HG02943 (cell line): ENCODE data around the gene MAPK7.

Source experiments
- ATAC-seq: cut with Tn5 transposase; IDR thresholded peaks from one replicate; pipeline ENCODE4 v1.9.1; 2021; ENCODE audit warnings: mild to moderate bottlenecking, low read depth, moderate library complexity; ENCODE audit not compliant: unreplicated experiment

Gene MAPK7

DNA sequence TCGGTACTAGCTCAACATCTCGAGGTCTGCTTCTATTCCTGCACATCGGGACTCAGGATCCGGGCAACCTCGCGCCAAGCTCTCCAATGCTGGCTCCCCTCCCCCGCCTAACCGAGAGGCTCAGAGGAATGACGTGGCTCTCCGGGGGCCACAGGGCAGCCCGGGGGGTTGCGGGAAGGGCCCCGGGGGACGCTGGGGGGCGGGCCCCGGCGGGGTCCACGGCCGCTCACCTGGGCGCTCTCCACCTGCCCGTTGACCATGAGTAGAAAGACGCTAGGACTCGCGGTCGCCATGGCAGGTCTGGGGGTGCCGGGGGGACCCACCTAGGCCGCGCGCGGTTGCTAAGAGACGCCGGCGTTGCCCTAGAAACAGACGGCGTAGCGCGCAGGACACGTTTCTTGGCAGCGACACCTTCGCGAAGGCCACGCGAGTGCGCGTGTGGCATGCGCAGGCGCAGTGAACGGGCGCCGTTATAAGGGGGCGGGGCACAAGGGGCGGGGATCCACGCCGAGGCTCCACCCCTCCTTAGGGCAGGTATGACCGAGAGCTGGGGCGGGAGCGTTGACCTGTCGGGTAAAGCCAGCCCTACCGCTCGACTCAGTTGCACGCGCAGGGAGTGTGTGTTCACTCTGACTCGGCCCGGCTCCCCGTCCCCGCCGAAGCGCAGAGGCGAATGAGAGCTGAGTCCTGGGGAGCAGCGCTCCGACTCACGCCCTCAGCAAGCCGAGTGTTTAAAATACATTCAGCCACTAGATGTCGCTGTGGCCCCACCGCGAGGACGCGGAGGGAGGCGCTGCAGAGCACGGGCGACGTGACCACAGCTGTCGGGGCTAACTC, 15.8 kb upstream of the MAPK7 start, which contains the start of gene B9D1:
B9D1 (minus strand) TSS at position 447 of the 837 bp plus-strand sequence; CDS start at position 293, 154 bp downstream.
- peak; percentile 77 for ATAC-seq

DNA sequence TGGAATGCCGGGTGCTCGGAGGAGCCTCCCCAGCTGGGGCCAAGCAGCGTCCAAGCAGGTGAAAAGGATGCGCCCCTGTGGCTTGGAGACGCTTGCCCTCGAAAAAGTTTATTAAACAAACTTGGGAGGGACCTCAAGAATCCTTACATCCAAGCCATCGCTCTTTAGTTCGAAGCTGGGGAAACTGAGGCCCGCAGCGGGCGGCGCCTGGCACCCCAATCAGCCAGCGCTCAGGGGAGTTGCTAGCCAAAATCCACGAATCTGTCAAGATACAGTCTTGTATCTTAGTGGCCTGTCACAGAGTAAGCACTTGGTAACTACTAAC, 15.2 kb upstream of the MAPK7 start:
- no peak for ATAC-seq

DNA sequence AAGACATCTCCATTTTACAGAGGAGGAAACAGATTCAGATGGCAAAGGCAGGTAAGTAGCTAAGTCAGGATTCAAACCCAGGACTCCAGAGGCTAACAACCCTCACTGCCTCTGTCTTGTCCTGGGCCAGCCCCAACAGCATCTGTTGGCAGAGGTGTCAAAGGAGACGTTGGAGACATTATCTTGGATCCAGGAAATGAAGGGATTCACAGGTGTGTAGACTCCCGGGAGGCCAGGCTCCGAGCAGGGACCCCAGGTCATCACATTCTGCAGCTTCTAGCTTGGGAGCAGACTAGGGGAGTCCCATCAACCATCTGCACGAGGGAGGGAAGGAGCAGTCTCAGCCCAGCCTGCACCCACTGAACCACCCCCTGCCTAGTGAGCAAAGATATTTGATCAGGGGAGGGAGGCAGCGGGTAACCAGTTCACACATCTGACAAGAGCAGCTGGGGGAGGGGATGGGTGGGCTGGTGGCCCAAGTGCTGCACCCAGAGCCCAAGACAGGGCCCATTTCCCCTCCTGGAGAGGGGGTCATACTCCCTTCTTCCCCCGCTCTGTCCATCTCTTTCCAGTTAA, 14.8 kb upstream of the MAPK7 start:
- no peak for ATAC-seq

DNA sequence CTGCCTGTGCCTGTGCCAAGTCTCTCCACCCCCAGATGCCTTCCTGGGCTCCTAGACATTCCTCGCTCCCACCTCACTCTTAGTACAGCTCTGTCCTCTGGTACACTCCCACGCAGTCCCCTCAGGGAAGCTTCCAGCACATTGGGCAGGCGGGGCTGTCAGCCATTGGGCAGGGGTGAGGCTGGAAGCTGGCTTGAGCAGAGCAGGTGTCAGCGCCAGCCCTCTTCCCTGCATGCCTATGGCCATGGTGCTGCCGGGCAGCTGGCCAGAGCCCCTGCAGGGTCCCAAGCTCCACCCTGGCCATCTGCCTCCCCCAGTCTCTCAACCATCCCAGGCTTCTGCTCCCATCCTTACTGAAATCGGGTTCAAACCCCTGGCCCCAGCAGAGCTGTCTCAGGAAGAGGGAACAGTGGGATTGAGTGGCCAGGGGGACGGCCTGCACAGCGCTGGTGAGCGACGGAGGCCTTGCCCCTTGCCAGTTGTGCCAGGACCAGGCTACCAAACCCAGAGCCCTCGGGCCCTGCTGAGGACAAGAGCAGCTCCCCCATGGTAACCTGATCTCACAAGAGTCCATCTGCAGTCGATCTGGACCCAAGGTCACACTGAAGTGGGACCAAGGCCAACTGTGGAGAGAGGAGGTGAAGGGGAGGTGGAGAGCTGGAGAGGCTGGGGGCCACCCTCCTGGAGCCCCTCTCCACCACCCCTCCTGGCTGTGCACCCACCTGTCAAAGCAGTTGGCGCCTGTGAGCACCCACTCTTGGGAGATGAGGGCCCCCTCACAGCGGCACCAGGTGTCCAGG, 13.4 kb upstream of the MAPK7 start:
- no peak for ATAC-seq

DNA sequence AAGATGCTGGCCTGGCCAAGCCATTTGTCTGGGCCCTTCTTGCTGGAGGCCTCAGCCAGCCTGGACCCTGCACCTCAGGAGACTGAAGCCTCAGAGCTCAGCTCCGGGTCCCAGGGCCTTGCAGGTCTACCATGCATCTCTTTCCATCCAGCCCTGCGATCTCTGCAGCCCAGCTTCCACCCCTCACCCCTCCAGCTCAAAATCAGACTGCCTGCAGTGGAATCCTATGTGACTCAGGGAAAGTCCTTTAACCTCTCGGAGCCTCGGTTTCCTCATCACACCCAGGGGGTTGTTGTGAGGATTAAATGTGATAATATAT, 12.8 kb upstream of the MAPK7 start:
- ATAC-seq, result no peak

DNA sequence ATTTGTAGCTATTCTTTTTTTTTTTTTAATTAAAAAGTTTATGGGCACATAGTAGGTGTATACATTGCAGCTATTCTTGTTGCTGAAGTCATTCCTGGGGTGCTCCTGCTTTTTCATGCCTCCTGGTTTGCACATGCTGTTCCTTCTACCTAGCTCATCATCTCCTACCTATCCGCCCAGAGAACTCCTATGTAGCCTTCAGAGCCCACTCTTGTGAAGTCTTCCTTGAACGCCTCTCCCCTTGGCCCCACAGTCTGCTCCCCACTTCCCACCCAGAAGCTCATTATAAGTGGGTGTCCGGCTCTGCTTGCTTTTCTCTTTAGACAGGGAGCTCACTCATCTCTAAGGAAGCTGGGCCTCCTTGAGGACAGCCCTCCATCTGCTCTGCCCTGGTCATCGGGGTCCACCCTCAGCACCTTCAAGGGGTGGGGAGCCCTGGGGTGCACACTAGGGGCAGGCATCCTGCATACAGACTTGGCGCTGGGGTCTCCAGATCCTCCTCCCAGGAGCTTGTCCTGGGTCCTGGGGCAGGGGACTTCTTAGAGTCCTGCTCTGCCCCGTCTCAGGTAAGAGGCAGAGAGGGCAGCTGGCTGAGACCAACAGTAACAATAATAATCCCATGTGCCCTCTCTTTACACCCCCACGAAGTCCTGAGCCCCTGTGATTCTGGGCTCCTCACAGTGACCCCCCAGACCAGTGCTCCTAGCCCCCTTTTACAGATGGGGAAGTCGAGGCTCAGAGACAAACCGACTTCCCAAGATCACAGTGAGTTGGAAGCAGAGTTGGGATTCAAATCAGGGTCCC, 12.3 kb upstream of the MAPK7 start:
- ATAC-seq, result no peak

DNA sequence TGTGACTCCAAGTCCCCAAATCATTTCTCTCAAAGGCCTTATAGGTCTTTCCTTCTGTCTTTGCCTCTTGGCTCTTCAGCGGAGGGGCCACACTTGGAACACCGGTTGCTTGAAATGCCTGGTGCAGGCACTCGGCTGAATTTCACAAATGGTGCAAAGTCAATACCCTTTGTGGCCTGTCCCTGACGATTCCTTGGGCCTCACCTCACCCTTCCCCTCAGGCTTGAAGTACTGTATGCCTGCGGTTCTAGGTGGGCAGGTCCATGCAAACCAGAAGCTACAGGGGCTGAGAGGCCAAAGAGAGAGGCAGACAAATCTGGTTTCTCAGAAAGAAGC, 11.7 kb upstream of the MAPK7 start:
- ATAC-seq, result no peak

DNA sequence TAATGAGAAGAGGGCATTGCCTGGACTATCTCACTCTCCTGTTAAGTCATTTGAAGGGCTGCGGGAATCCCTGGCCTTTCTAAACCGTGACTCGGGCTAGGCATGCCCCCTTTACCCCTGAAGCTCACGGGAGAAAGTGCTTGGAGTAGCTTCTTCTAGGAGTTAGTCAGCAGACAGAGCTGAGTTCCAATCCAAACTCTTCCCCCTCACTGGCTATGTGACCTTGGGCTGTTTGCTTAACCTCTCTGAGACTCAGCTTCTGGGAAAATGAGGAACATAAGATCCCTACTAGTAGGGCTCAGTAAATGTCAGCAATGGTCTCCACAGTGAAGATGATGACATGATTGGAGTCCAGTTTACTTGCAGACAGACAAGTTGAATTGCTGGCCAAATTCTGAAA, 10.1 kb upstream of the MAPK7 start:
- no peak for ATAC-seq

DNA sequence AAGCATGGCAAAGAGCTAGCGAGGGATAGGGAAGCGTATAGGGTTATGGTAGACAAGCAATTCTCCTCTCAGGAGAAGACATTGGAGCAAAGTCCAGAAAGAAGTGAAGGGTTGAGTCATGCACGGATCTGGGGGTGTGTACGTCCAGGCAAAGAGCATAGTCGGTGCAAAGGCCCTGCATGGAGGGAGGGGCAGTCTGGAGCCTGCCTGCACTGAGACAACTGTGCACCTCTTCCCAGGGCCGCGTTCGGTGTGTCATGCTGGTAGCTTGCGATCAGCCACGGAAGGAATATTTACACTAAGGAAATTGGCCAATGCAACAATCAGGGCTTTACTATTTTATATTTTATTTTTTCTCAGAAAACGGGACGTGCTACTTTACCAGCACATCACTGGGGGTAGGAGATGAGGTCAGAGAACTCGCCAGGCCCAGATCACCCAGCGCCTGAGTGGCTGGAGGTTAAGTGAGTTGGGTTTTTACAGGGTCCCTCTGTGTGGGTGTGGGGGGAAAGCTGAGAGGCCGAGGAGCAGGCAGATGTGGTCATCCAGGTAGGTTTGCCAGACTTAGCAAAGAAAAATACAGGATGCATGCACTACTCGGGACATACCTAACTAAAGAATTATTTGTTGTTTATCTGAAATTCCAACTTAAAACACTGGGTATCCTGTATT, 9.1 kb upstream of the MAPK7 start:
- ATAC-seq, result no peak

DNA sequence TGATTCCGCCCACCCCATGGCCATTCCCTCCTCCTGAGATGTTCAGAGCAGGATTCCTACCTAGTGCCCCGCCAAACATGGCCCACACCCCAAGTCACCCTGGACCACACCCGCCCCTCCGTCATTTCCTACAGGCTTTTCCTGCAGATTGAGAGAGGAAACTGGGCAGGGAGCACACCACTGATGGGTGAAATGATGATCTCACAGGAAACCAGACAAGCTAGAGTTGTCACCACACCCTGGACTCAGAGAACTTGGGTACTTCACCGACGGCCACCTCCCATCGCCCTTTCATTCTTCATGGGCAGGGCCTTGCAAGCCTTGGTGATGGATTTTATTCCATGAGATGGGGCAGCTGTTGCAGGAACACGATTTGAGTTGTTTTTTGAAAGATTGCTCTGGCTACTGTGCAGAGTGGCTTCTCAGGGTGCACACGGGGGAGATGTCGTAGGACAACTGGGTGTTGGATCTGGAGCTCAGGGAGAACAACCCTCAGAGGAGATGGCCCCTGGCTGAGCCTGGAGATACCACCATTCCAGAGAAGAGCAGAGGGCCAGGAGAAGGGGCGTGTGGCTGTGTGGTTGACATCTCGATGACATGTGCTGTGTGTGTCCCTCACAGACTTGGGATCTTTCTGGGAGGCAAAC, 8.3 kb upstream of the MAPK7 start:
- ATAC-seq, result no peak

DNA sequence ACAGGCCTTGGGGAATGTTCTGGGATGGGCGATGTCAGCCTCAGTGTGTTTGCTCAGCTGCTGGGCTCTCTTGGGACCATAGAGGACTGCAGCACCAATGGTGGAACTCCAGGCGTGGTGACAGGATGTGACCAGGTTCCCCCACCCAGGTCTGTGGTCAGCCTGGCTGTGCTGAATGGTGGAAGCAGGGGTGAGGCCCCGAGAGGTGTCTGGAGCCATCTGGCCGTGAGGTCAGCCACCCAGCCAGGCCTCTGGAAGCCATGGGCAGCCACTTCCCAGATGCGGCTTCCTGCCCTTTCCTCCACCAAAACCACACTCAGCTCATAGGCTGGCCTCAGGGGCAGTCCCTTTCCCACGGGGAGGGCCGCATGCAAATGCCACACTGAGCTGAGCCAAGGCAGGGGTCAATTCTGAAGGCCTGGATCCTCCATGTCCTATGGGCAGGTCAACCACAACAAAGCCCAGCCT, 7.8 kb upstream of the MAPK7 start:
- ATAC-seq, result no peak

DNA sequence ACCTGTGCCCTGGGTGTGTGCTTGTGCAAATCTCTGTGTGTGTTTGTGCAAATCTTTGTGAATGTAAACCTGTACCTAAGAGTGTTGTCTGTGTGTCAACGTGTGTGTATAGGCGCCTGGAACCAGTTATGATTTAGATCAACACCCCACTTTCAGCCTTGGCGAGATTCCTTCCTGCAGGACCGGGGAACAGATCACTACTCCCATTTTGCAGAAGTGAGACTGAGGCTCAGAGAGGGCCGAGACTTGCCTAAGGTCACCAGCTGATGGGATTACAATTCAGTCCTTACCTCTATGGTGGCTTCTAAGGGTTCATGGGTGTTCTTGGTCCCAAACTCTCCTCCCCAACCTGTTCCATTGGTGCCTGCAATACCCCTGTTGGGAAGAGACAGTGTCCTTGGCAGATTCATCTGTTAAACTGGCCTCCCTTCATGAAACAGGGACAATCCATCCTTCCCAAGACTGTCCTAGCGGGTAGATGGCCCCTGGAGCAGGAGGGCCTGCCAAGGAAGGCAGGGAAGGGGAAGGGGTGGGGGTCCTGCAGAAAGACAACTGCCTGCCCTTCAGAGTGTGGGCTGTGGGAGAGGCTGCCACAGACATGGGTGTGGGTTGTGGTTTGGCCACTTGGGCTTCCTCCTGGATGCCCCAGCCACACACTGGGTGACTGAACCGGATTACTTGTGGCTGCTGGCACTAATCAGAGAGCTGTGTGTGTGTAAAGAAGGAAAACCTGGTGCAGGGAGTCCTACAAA, 6.9 kb upstream of the MAPK7 start:
- ATAC-seq, result no peak

DNA sequence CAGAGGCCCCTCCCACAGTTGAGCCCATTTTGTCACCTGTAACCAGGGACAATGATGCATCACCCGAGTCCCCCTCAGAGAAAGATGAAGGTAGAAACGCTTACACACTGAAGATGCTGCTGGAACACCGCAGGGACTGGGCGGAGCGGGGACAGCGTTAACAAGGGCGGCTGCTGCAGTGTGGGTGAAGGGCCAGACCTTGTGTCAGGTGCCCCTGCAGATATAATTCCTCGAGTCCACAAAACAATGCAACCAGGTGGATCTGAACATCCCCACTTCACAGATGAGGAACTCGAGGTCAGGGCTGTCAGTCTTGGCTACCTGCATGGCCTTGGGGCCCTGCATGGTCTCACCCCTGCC, 6.3 kb upstream of the MAPK7 start:
- ATAC-seq, result no peak

DNA sequence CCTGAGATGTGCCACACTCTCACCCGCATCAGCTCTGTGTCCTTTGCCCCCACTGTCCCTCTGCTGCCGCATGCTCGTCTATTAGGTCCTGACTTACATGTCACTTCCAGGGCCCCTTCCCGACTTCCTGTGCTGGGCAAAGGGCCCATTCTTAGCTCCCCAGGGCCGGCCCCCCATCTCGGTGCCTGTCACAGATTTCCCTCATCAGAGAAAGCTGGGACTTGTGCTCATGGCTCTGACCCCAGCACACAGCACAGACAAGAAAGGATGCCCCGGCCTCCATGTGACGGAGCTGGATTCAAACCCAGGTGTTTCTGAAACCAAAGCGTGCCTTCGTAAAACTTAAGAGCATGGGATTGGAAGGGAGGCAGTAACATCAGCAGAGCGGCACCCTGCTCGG, 5.9 kb upstream of the MAPK7 start:
- no peak for ATAC-seq

DNA sequence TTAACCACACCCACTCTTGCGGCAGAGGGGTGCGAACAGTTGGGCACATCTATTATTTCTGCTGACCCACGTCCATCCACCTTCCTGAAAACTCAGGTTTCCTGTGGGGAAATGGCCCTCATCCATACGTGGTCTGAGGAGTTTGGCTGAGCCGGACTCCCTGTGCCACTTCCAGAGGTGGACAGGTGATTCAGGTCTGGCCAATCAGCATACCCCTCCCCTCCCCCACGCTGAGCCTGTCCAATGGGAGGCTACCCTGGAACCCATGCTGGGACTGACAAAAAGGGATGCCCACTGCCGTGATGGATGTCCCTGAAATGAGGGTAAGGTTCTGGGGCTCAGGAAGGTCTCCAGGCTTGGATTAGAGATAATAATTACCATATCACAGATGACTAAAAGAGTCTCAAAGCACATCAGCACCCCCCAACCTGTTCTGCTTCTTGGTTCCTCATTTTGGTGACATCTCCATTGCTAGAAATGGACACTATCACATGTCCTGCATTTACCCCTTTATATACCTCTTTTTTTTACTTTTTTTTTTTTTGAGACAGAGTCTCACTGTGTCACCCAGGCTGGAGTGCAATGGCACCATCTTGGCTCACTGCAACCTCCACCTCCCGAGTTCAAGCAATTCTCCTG, 5.3 kb upstream of the MAPK7 start:
- no peak for ATAC-seq

DNA sequence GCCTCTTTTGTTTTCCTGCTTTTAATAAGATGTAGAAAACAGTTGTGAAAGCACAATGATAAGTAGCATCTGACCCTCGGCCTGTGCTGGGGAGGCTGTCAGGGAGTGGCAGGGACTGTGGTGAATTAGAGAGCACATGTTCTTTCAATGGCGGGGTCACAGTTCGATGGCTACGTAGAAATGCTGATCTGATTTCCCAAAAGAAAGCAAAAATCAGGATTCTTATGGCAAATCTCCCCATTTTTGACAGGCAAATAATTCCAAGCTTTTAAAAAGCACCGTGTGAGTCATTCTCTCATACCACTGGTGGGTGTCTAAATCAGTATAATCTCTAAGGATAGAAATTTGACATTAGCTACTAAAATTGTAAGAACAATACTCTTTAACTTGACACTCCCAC, 4.2 kb upstream of the MAPK7 start:
- ATAC-seq, result no peak

DNA sequence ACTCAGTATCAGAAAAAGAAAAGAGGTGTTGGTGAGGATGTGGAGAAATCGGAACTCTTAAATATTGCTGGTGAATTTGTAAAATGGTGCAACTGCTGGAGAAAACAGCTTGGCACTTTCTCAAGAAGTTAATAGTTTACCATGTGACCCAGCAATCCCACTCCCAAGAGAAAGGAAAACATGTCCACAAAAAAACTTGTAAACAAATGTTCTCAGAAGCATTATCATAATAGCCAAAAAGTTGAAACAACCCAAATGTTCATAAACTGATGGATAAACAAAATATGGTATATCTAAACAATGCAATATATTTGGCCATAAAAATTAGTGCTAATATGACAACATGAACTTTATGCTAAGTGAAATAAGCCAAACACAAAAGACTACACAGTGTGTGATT, 2.6 kb upstream of the MAPK7 start:
- no peak for ATAC-seq

DNA sequence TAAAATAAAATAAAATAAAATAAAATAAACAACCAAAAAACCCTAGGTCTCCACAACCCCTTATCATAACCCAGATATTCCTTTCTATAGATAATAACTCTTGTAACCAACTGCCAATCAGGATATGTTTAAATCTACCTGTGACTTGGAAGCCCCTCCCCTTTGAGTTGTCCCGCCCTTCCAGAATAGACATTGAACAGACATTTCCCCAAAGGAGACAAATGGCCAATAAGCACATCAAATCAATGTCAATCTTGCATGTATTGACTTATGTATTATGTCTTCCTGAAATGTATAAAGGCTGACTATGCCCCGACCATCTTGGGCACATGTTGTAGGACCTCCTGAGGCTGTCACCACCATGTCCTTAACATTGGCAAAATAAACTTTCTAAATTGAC, 1.5 kb upstream of the MAPK7 start:
- no peak for ATAC-seq
